ENCODE data around the gene PUS1. TPM values are rescaled to one million over a fixed set of nuclear protein-coding genes. Genes with fewer than 3 reads are reported as not detected.

The PUS1 gene
- polyA plus RNA-seq, 4 donors = 13.6 to 17.0 (median 13.7) TPM

- DNase-seq (ENCODE audit: low read depth in 4 of 4, low spot score in 3 of 4) = no peak
Observed at GRCh38 chr12:131902332-131903241, 26.5 kb upstream of the PUS1 start.

- no peak for DNase-seq (ENCODE audit: low read depth in 4 of 4, low spot score in 3 of 4)
Observed at GRCh38 chr12:131903270-131904255, 25.5 kb upstream of the PUS1 start.

- DNase-seq (ENCODE audit: low read depth in 4 of 4, low spot score in 3 of 4) = no peak
Observed at GRCh38 chr12:131904346-131904745, 24.7 kb upstream of the PUS1 start.

GRCh38 chr12:131905081-131905629 lies 23.9 kb upstream of the PUS1 start:
- no peak for DNase-seq (ENCODE audit: low read depth in 4 of 4, low spot score in 3 of 4)

GRCh38 chr12:131905630-131906091 lies 23.4 kb upstream of the PUS1 start:
- DNase-seq (ENCODE audit: low read depth in 4 of 4, low spot score in 3 of 4) = no peak

GRCh38 chr12:131907379-131908091 lies 21.5 kb upstream of the PUS1 start:
- DNase-seq (ENCODE audit: low read depth in 4 of 4, low spot score in 3 of 4) = no peak

GRCh38 chr12:131908092-131909080 lies 20.7 kb upstream of the PUS1 start:
- no peak for DNase-seq (ENCODE audit: low read depth in 4 of 4, low spot score in 3 of 4)

GRCh38 chr12:131909081-131909751 lies 19.9 kb upstream of the PUS1 start:
- DNase-seq (ENCODE audit: low read depth in 4 of 4, low spot score in 3 of 4) = no peak

- DNase-seq (ENCODE audit: low read depth in 4 of 4, low spot score in 3 of 4) = no peak
Observed at GRCh38 chr12:131909752-131910219, 19.3 kb upstream of the PUS1 start.

GRCh38 chr12:131910302-131911027 lies 18.6 kb upstream of the PUS1 start:
- no peak for DNase-seq (ENCODE audit: low read depth in 4 of 4, low spot score in 3 of 4)

GRCh38 chr12:131911028-131911650 lies 17.9 kb upstream of the PUS1 start:
- DNase-seq (ENCODE audit: low read depth in 4 of 4, low spot score in 3 of 4) = no peak

GRCh38 chr12:131911851-131912477 lies 17.1 kb upstream of the PUS1 start:
- DNase-seq (ENCODE audit: low read depth in 4 of 4, low spot score in 3 of 4) = no peak

GRCh38 chr12:131912518-131913274 lies 16.4 kb upstream of the PUS1 start:
- no peak for DNase-seq (ENCODE audit: low read depth in 4 of 4, low spot score in 3 of 4)

- no peak for DNase-seq (ENCODE audit: low read depth in 4 of 4, low spot score in 3 of 4)
Observed at GRCh38 chr12:131913666-131914065, 15.4 kb upstream of the PUS1 start.

- no peak for DNase-seq (ENCODE audit: low read depth in 4 of 4, low spot score in 3 of 4)
Observed at GRCh38 chr12:131914179-131914702, 14.8 kb upstream of the PUS1 start.

Measured in right renal pelvis (tissue), 4 donors.